ENCODE results near the gene PHLPP1.

The PHLPP1 gene

GRCh38 chr18:62979900-62980299 lies 264.6 kb downstream of the PHLPP1 start:
- no peak overlapping the region for H3K27ac ChIP-seq (ENCODE audit: low read depth, low read length, severe bottlenecking)
- H3K36me3 ChIP-seq (ENCODE audit: control insufficient read depth, insufficient read depth, low read length), result peaks cover 62% of the 10 kb centered on the region
- WGBS, 2 experiments (ENCODE audit: insufficient coverage in 2 of 2), result 73 to 78% methylated on average over 2 to 3 of the region's 4 CpGs
- no peak overlapping the region for H3K4me3 ChIP-seq (ENCODE audit: extremely low read depth, insufficient read depth, low read length, poor library complexity, severe bottlenecking)
- peaks cover 5% of the 10 kb centered on the region for H3K4me1 ChIP-seq (ENCODE audit: control insufficient read depth, insufficient read depth, low read length, poor library complexity, severe bottlenecking)
- no peaks in the 10 kb centered on the region for H3K9me3 ChIP-seq (ENCODE audit: control insufficient read depth, low read length)

GRCh38 chr18:62981566-62981965 lies 266.2 kb downstream of the PHLPP1 start:
- WGBS, 2 experiments (ENCODE audit: insufficient coverage in 2 of 2), result 88 to 92% methylated on average over 10 to 11 of the region's 11 CpGs
- no peak overlapping the region for H3K27ac ChIP-seq (ENCODE audit: low read depth, low read length, severe bottlenecking)
- H3K9me3 ChIP-seq (ENCODE audit: control insufficient read depth, low read length), result no peaks in the 10 kb centered on the region
- peaks cover 5% of the 10 kb centered on the region for H3K4me1 ChIP-seq (ENCODE audit: control insufficient read depth, insufficient read depth, low read length, poor library complexity, severe bottlenecking)
- H3K36me3 ChIP-seq (ENCODE audit: control insufficient read depth, insufficient read depth, low read length), result peaks cover 46% of the 10 kb centered on the region
- H3K4me3 ChIP-seq (ENCODE audit: extremely low read depth, insufficient read depth, low read length, poor library complexity, severe bottlenecking), result no peak overlapping the region

DNA sequence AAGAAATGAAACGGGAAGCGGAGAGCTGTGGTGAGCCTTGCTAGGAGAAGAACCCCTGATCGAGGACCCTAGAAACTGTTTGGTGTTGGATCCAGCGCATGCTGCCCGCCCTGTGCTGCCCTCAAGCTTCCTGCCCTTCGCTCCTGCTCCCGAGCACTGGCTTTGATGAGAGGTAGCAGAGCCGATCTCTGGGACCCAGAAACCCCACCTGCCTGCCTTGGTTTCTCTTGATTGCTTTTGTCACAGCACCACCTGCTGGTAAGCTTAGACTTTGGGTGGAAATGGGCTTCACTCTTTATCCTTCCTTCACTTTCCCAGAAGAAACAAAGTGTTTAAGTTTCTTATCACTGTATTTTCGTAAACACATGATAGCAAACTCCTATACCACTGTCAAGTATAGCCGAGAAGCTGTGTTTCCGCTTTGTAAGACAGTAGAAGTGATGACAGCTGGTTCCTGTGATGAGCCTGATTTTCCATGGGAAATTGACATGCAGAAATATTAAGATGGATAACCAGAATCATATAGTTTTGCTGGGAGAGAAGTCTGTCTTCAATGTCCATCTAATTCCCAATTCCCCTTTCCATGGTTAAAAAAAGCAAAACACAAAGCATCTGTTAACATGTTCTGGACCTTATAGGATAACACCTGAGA lies 267.4 kb downstream of the PHLPP1 start:
- WGBS, 2 experiments (ENCODE audit: insufficient coverage in 2 of 2), result 63 to 80% methylated on average over 8 of the region's 11 CpGs
- peaks cover 35% of the 10 kb centered on the region for H3K36me3 ChIP-seq (ENCODE audit: control insufficient read depth, insufficient read depth, low read length)
- H3K4me3 ChIP-seq (ENCODE audit: extremely low read depth, insufficient read depth, low read length, poor library complexity, severe bottlenecking), result no peak overlapping the region
- no peak overlapping the region for H3K27ac ChIP-seq (ENCODE audit: low read depth, low read length, severe bottlenecking)
- H3K9me3 ChIP-seq (ENCODE audit: control insufficient read depth, low read length), result no peaks in the 10 kb centered on the region
- H3K4me1 ChIP-seq (ENCODE audit: control insufficient read depth, insufficient read depth, low read length, poor library complexity, severe bottlenecking), result peaks cover 5% of the 10 kb centered on the region

DNA sequence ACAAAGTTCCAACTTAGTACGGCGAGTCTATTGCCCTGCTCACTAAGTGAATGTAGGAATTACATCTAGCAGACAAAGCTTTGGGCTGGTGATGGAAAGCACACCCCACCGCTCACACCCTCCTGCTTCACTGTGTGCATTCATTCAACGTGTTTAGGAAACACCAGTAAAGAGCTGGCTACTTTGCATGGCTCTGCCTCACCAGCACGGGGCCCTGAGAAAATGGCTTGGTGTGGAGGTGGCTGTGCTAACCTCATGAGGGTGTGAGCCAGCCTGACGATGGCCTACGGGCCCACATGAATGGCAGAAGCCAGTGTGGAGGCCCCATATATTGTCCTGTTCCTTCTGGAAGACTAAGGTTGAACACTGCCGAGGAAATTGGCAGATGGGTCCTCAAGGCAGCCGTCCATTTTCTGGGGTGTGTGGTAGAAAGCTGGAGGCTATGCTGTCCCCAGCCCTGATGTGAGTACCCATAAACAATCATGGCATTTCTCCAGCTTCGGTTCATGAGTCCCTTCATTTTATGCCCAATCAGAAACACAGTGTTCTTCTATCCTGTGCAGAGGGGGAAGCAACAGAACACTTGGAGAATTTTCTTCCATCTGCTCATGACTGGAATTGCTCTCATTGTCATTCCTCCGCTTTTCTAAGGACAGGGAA lies 269.4 kb downstream of the PHLPP1 start:
- peaks cover 5% of the 10 kb centered on the region for H3K4me1 ChIP-seq (ENCODE audit: control insufficient read depth, insufficient read depth, low read length, poor library complexity, severe bottlenecking)
- H3K9me3 ChIP-seq (ENCODE audit: control insufficient read depth, low read length), result no peaks in the 10 kb centered on the region
- H3K27ac ChIP-seq (ENCODE audit: low read depth, low read length, severe bottlenecking), result no peak overlapping the region
- H3K36me3 ChIP-seq (ENCODE audit: control insufficient read depth, insufficient read depth, low read length), result peaks cover 19% of the 10 kb centered on the region
- H3K4me3 ChIP-seq (ENCODE audit: extremely low read depth, insufficient read depth, low read length, poor library complexity, severe bottlenecking), result no peak overlapping the region
- 92 to 93% methylated on average over 9 to 10 of the region's 11 CpGs for WGBS, 2 experiments (ENCODE audit: insufficient coverage in 2 of 2)

- no peak overlapping the region for H3K27ac ChIP-seq (ENCODE audit: low read depth, low read length, severe bottlenecking)
- peaks cover 4% of the 10 kb centered on the region for H3K36me3 ChIP-seq (ENCODE audit: control insufficient read depth, insufficient read depth, low read length)
- no peaks in the 10 kb centered on the region for H3K4me1 ChIP-seq (ENCODE audit: control insufficient read depth, insufficient read depth, low read length, poor library complexity, severe bottlenecking)
- 92% methylated on average over 2 of the region's 2 CpGs; no CpG with 5 or more reads in 1 of the 2 experiments for WGBS, 2 experiments (ENCODE audit: insufficient coverage in 2 of 2)
- H3K9me3 ChIP-seq (ENCODE audit: control insufficient read depth, low read length), result no peaks in the 10 kb centered on the region
- no peak overlapping the region for H3K4me3 ChIP-seq (ENCODE audit: extremely low read depth, insufficient read depth, low read length, poor library complexity, severe bottlenecking)
Measured at GRCh38 chr18:62986490-62986889, 271.1 kb downstream of the PHLPP1 start.

DNA sequence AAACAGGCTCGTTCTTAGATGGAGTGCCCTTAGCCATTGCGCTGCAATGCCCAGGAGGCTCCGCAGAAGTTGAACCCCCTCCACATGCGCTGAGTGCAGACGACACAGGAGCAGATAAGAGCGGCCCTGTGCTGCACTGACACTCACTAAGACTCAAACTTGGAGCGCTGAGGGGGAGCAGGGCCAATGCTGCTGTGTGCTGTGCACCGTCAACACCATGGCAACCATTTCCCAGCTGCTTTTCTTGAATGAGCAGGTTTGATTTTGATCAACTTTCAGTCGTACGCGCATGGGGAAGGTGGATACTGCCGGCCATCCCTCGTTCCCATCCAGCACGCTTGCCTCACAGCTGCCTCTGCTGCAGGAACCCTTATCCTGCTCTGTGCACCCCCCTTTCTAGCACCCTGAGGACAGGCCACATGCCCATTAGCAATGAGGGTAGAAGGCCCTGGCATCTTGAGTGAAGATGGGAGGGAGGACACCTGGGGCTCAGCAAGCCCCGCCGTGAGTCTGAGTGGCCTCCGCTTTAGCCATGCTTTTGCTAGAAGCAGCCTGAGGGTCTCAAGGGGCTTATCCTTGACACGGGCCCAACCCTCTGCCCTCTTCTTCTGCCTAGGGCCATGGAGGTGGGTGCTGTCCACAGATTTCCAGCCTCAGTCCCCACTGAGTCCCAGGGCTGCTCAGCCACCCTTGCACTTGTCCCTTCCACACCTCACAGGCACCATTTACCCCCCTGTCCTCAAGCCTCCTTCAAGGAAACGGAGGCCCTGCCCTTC lies 271.9 kb downstream of the PHLPP1 start:
- 95% methylated on average over 16 to 18 of the region's 19 CpGs for WGBS, 2 experiments (ENCODE audit: insufficient coverage in 2 of 2)
- H3K36me3 ChIP-seq (ENCODE audit: control insufficient read depth, insufficient read depth, low read length), result no peaks in the 10 kb centered on the region
- H3K9me3 ChIP-seq (ENCODE audit: control insufficient read depth, low read length), result no peaks in the 10 kb centered on the region
- H3K4me3 ChIP-seq (ENCODE audit: extremely low read depth, insufficient read depth, low read length, poor library complexity, severe bottlenecking), result no peak overlapping the region
- no peak overlapping the region for H3K27ac ChIP-seq (ENCODE audit: low read depth, low read length, severe bottlenecking)
- no peaks in the 10 kb centered on the region for H3K4me1 ChIP-seq (ENCODE audit: control insufficient read depth, insufficient read depth, low read length, poor library complexity, severe bottlenecking)

DNA sequence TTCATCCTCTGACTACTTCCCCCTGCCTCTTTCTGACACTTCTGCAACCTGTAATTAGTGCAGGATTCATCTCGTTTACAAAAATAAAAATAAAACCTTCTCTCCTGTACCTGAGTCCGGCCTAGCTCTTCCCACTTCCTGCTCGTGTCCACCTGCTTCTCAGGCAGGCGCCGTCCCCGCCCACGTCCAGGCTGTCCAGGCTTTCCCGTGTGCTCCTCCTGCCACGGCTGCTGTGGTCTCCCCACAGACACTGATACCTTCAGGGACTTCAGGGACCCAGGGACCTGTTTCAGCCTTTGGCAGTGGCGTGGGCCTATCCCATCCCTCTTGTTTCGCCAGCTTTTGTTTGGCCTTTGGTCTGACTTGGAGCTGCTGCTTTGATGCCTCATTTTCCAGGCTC lies 272.5 kb downstream of the PHLPP1 start:
- H3K36me3 ChIP-seq (ENCODE audit: control insufficient read depth, insufficient read depth, low read length), result no peaks in the 10 kb centered on the region
- 94 to 95% methylated on average over 10 to 11 of the region's 11 CpGs for WGBS, 2 experiments (ENCODE audit: insufficient coverage in 2 of 2)
- no peaks in the 10 kb centered on the region for H3K4me1 ChIP-seq (ENCODE audit: control insufficient read depth, insufficient read depth, low read length, poor library complexity, severe bottlenecking)
- no peaks in the 10 kb centered on the region for H3K9me3 ChIP-seq (ENCODE audit: control insufficient read depth, low read length)
- no peak overlapping the region for H3K27ac ChIP-seq (ENCODE audit: low read depth, low read length, severe bottlenecking)
- H3K4me3 ChIP-seq (ENCODE audit: extremely low read depth, insufficient read depth, low read length, poor library complexity, severe bottlenecking), result no peak overlapping the region

GRCh38 chr18:62988471-62988870 lies 273.1 kb downstream of the PHLPP1 start:
- WGBS, 2 experiments (ENCODE audit: insufficient coverage in 2 of 2), result 82 to 88% methylated on average over 3 to 4 of the region's 5 CpGs
- Histone ChIP-seq H3K4me3 (ENCODE audit: extremely low read depth, insufficient read depth, low read length, poor library complexity, severe bottlenecking) (no peak overlapping the region), H3K36me3 (ENCODE audit: control insufficient read depth, insufficient read depth, low read length) (no peaks in the 10 kb centered on the region), H3K4me1 (ENCODE audit: control insufficient read depth, insufficient read depth, low read length, poor library complexity, severe bottlenecking) (no peaks in the 10 kb centered on the region), H3K27ac (ENCODE audit: low read depth, low read length, severe bottlenecking) (no peak overlapping the region), H3K9me3 (ENCODE audit: control insufficient read depth, low read length) (no peaks in the 10 kb centered on the region)

DNA sequence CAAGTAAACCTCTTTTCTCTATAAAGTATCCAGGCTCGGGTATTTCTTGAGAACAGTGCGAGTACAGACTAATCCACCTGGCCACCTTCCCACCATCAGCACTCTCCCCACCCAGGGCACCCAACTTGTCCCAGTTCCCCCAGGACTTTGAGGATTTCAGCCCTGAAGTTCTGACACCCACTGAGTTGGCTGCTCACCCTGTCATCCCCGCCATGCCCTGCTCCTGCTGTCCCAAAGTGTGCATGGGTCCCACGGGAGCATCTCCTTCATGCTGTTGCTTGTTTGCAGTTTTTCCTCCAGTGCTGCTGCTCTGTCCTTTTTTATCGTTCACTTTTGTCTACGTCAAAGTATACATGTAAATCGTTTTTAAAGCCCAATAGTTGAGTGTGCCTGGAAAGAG lies 273.9 kb downstream of the PHLPP1 start:
- Histone ChIP-seq H3K4me3 (ENCODE audit: extremely low read depth, insufficient read depth, low read length, poor library complexity, severe bottlenecking) (no peak overlapping the region), H3K27ac (ENCODE audit: low read depth, low read length, severe bottlenecking) (no peak overlapping the region), H3K36me3 (ENCODE audit: control insufficient read depth, insufficient read depth, low read length) (no peaks in the 10 kb centered on the region), H3K4me1 (ENCODE audit: control insufficient read depth, insufficient read depth, low read length, poor library complexity, severe bottlenecking) (no peaks in the 10 kb centered on the region), H3K9me3 (ENCODE audit: control insufficient read depth, low read length) (no peaks in the 10 kb centered on the region)
- WGBS, 2 experiments (ENCODE audit: insufficient coverage in 2 of 2), result 88 to 100% methylated on average over 2 to 6 of the region's 7 CpGs

DNA sequence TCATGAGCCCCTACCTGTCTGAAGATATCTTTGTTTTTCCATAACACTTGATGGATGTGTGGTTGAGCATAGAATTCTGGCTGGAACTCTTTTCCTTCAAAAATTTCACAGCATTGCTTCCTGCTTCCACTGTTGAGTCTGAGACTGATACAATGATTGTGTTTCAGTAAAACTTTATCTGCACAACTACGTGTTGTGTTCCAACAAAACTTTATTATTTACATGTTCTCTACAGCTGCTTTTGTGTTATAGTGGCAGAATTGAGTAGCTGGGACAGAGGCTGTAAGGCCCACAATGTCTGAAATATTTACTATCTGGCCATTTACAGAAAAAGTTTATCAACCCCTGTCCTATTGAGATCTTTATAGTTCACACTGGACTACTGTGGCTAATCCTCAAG lies 275.3 kb downstream of the PHLPP1 start:
- Histone ChIP-seq H3K27ac (ENCODE audit: low read depth, low read length, severe bottlenecking) (no peak overlapping the region), H3K4me3 (ENCODE audit: extremely low read depth, insufficient read depth, low read length, poor library complexity, severe bottlenecking) (no peak overlapping the region)
- no CpG with 5 or more reads among the region's 1 CpG for WGBS, 2 experiments (ENCODE audit: insufficient coverage in 2 of 2)

More for the DNA sequence above, 275.3 kb downstream of the PHLPP1 start:
- Histone ChIP-seq H3K36me3 (ENCODE audit: control insufficient read depth, insufficient read depth, low read length) (no peaks in the 10 kb centered on the region), H3K4me1 (ENCODE audit: control insufficient read depth, insufficient read depth, low read length, poor library complexity, severe bottlenecking) (no peaks in the 10 kb centered on the region), H3K9me3 (ENCODE audit: control insufficient read depth, low read length) (no peaks in the 10 kb centered on the region)

Data from mesodermal cell (in vitro differentiated cells).